Lower leg skin (tissue), 3 donors: ENCODE results near the gene MACROD1.

Experiments used
- CTCF ChIP-seq, 3 donors: fragments of 450-650 bp; IDR thresholded peaks; one replicate each; pipeline ENCODE4 v1.5.1; 2016; ENCODE audit warnings: antibody characterized with exemption in 3 of 3, mild to moderate bottlenecking in 3 of 3, moderate library complexity in 2 of 3
- POLR2A ChIP-seq, 2 donors: fragments of 450-650 bp; IDR thresholded peaks; one replicate each; pipeline ENCODE4 v1.6.1; 2016 to 2017; ENCODE audit warnings: antibody characterized with exemption in 2 of 2, mild to moderate bottlenecking in 1 of 2, moderate library complexity in 1 of 2

GRCh38 chr11:64112771-64113461, 53.0 kb downstream of the MACROD1 start:
- TF ChIP-seq CTCF (IDR thresholded peaks at IDR 0.05), result no peak
- no peak for TF ChIP-seq POLR2A (IDR thresholded peaks at IDR 0.05)
